HEK293 (cell line): ENCODE results near the gene PLAC1.

Source experiments
- CTCF ChIA-PET: fragments of 350-600 bp; formaldehyde crosslinking; extraction: SDS; loops from one replicate; lab custom pipeline; 2021; ENCODE audit warnings: antibody characterized with exemption; lab: Yijun Ruan, JAX
- POLR2A ChIA-PET: fragments of 300-600 bp; formaldehyde crosslinking; extraction: SDS; loops from one replicate; lab custom pipeline; 2020; ENCODE audit warnings: antibody characterized with exemption, inconsistent platforms; lab: Yijun Ruan, JAX
- H3K27ac ChIP-seq: fragments of 200-500 bp; sonication (Bioruptor generic); 2 replicates; pipeline ENCODE4 v1.5.1; 2014; ENCODE audit warnings: low read depth, low read length, control low read depth, inconsistent platforms; ENCODE audit errors: extremely low read depth
- H3K36me3 ChIP-seq, 2 experiments: fragments of 200-500 bp in 1 of 2; sonication (Bioruptor generic) in 1 of 2; 1 replicate in 1 of 2; 2 replicates in 1 of 2; pipeline ENCODE4 v1.5.1; 2014 to 2017; ENCODE audit warnings: inconsistent platforms in 2 of 2, low read length in 2 of 2; ENCODE audit not compliant: control insufficient read depth in 2 of 2, insufficient read depth in 1 of 2
- H3K4me1 ChIP-seq: fragments of 200-500 bp; sonication (Bioruptor generic); 2 replicates; pipeline ENCODE4 v1.5.1; 2014; ENCODE audit warnings: mild to moderate bottlenecking, low read length, inconsistent platforms; ENCODE audit not compliant: control insufficient read depth, insufficient read depth
- H3K4me3 ChIP-seq: 2 replicates; pipeline ENCODE4 v1.5.1; 2011; ENCODE audit warnings: low read depth, mild to moderate bottlenecking, control low read depth, low read length, moderate library complexity
- H3K9me3 ChIP-seq: fragments of 200-500 bp; sonication (Bioruptor generic); 2 replicates; pipeline ENCODE4 v1.5.1; 2014; ENCODE audit warnings: low read depth, low read length, inconsistent platforms; ENCODE audit not compliant: control insufficient read depth, insufficient read depth
- GLIS2 ChIP-seq: fragments of 450-650 bp; formaldehyde crosslinking; IDR thresholded peaks from 2 replicates; pipeline ENCODE4 v1.5.1; 2016; ENCODE audit warnings: missing biosample characterization, missing genetic modification characterization
- KLF1 ChIP-seq: fragments of 450-650 bp; formaldehyde crosslinking; IDR thresholded peaks from 2 replicates; pipeline ENCODE4 v1.5.1; 2016; ENCODE audit warnings: missing biosample characterization, missing genetic modification characterization
- KLF16 ChIP-seq: fragments of 450-650 bp; formaldehyde crosslinking; IDR thresholded peaks from 2 replicates; pipeline ENCODE4 v1.5.1; 2017; ENCODE audit warnings: missing biosample characterization, missing genetic modification characterization
- KLF8 ChIP-seq: fragments of 450-650 bp; formaldehyde crosslinking; IDR thresholded peaks from 2 replicates; pipeline ENCODE4 v1.5.1; 2016; ENCODE audit warnings: missing biosample characterization, missing genetic modification characterization
- SP7 ChIP-seq: fragments of 450-650 bp; formaldehyde crosslinking; IDR thresholded peaks from 2 replicates; pipeline ENCODE4 v1.5.1; 2016; ENCODE audit warnings: missing biosample characterization, missing genetic modification characterization
- TRIM28 ChIP-seq: IDR thresholded peaks from 2 replicates; pipeline ENCODE4 v1.6.1; 2011; ENCODE audit warnings: low read length, control low read depth, borderline replicate concordance
- ZBTB1 ChIP-seq: fragments of 450-650 bp; formaldehyde crosslinking; IDR thresholded peaks from 2 replicates; pipeline ENCODE4 v1.5.1; 2016; ENCODE audit warnings: missing biosample characterization, missing genetic modification characterization
- ZEB2 ChIP-seq: fragments of 450-650 bp; formaldehyde crosslinking; IDR thresholded peaks from 2 replicates; pipeline ENCODE4 v1.5.1; 2016; ENCODE audit warnings: missing biosample characterization, missing genetic modification characterization
- ZFHX2 ChIP-seq: fragments of 450-650 bp; formaldehyde crosslinking; conservative IDR thresholded peaks from 2 replicates; pipeline ENCODE4 v1.5.1; 2016; ENCODE audit warnings: missing biosample characterization, missing genetic modification characterization
- ZFP3 ChIP-seq: fragments of 450-650 bp; formaldehyde crosslinking; IDR thresholded peaks from 2 replicates; pipeline ENCODE4 v1.5.1; 2016; ENCODE audit warnings: low read depth, missing biosample characterization, missing genetic modification characterization
- ZNF10 ChIP-seq: fragments of 450-650 bp; formaldehyde crosslinking; IDR thresholded peaks from 2 replicates; pipeline ENCODE4 v1.5.1; 2017; ENCODE audit warnings: missing biosample characterization, missing genetic modification characterization
- ZNF112 ChIP-seq: fragments of 450-650 bp; formaldehyde crosslinking; IDR thresholded peaks from 2 replicates; pipeline ENCODE4 v1.5.0; 2017; ENCODE audit warnings: missing biosample characterization, missing genetic modification characterization
- ZNF146 ChIP-seq: fragments of 450-650 bp; formaldehyde crosslinking; IDR thresholded peaks from 2 replicates; pipeline ENCODE4 v1.5.1; 2016; ENCODE audit warnings: missing biosample characterization, missing genetic modification characterization
- ZNF175 ChIP-seq: fragments of 450-650 bp; formaldehyde crosslinking; IDR thresholded peaks from 2 replicates; pipeline ENCODE4 v1.5.1; 2016; ENCODE audit warnings: missing biosample characterization, missing genetic modification characterization
- ZNF2 ChIP-seq: fragments of 450-650 bp; formaldehyde crosslinking; IDR thresholded peaks from 2 replicates; pipeline ENCODE4 v1.5.1; 2016; ENCODE audit warnings: missing biosample characterization, missing genetic modification characterization
- ZNF292 ChIP-seq: fragments of 450-650 bp; formaldehyde crosslinking; IDR thresholded peaks from 2 replicates; pipeline ENCODE4 v1.5.1; 2016; ENCODE audit warnings: low read depth, missing biosample characterization, missing genetic modification characterization, borderline replicate concordance
- ZNF311 ChIP-seq: fragments of 450-650 bp; formaldehyde crosslinking; IDR thresholded peaks from 2 replicates; pipeline ENCODE4 v1.5.1; 2017; ENCODE audit warnings: missing biosample characterization, missing genetic modification characterization, borderline replicate concordance
- ZNF354C ChIP-seq: fragments of 450-650 bp; formaldehyde crosslinking; IDR thresholded peaks from 2 replicates; pipeline ENCODE4 v1.5.1; 2016; ENCODE audit warnings: missing biosample characterization, missing genetic modification characterization, low read depth, borderline replicate concordance
- ZNF404 ChIP-seq: fragments of 450-650 bp; formaldehyde crosslinking; IDR thresholded peaks from 2 replicates; pipeline ENCODE4 v1.5.1; 2017; ENCODE audit warnings: missing biosample characterization, missing genetic modification characterization
- ZNF501 ChIP-seq: fragments of 450-650 bp; formaldehyde crosslinking; IDR thresholded peaks from 2 replicates; pipeline ENCODE4 v1.5.1; 2016; ENCODE audit warnings: missing biosample characterization, missing genetic modification characterization
- ZNF521 ChIP-seq: fragments of 450-650 bp; formaldehyde crosslinking; IDR thresholded peaks from 2 replicates; pipeline ENCODE4 v1.5.1; 2017; ENCODE audit warnings: missing biosample characterization, mild to moderate bottlenecking, missing genetic modification characterization
- ZNF596 ChIP-seq: fragments of 450-650 bp; IDR thresholded peaks from 2 replicates; pipeline ENCODE4 v1.5.0; 2018; ENCODE audit warnings: missing biosample characterization, mild to moderate bottlenecking, missing genetic modification characterization, moderate library complexity
- ZNF677 ChIP-seq: fragments of 450-650 bp; IDR thresholded peaks from 2 replicates; pipeline ENCODE4 v1.5.0; 2018; ENCODE audit warnings: missing biosample characterization, mild to moderate bottlenecking, missing genetic modification characterization, moderate library complexity
- ZNF776 ChIP-seq: fragments of 450-650 bp; formaldehyde crosslinking; IDR thresholded peaks from 2 replicates; pipeline ENCODE4 v1.5.0; 2017; ENCODE audit warnings: missing biosample characterization, missing genetic modification characterization, borderline replicate concordance
- ZNF792 ChIP-seq: fragments of 450-650 bp; formaldehyde crosslinking; IDR thresholded peaks from 2 replicates; pipeline ENCODE4 v1.5.1; 2016; ENCODE audit warnings: missing biosample characterization, missing genetic modification characterization
- ZNF837 ChIP-seq: fragments of 450-650 bp; formaldehyde crosslinking; IDR thresholded peaks from 2 replicates; pipeline ENCODE4 v1.5.1; 2016; ENCODE audit warnings: missing biosample characterization, missing genetic modification characterization
- ZSCAN30 ChIP-seq: fragments of 450-650 bp; IDR thresholded peaks from 2 replicates; pipeline ENCODE4 v1.5.1; 2018; ENCODE audit warnings: missing biosample characterization, mild to moderate bottlenecking, missing genetic modification characterization, moderate library complexity
- ZSCAN5A ChIP-seq: fragments of 450-650 bp; formaldehyde crosslinking; IDR thresholded peaks from 2 replicates; pipeline ENCODE4 v1.5.1; 2016; ENCODE audit warnings: missing biosample characterization, missing genetic modification characterization
- TF ChIP-seq, protein P1 (sequence below): fragments of 450-650 bp; formaldehyde crosslinking; IDR thresholded peaks from 2 replicates; pipeline ENCODE4 v1.5.1; 2017; ENCODE audit warnings: missing biosample characterization, missing genetic modification characterization

The PLAC1 gene

DNA sequence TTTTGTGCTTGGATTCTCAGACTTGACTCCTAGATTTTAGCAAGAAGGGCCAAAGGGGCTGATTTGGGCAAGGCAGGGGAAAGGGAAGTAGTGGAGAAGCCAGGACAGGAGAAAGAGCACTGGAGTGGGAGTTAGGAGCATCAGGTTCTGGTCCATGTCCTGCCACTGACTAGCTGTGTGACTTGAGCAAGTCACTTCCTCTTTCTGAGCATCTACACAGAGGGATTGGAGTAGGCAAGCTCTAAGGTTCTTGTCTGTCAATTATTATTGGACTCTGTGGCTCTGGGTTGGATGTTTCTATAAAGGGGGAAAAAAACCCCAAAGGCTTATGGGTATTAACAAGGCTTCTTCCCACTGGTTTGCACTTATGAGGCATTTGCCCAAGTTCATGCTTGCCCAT, 24.4 kb downstream of the PLAC1 start (continued):
- TF ChIP-seq KLF8 (tag by site-specific recombination) (no peak), ZNF146 (tag by site-specific recombination) (no peak), ZFP3 (tag by site-specific recombination) (no peak), ZEB2 (tag by site-specific recombination) (no peak), ZNF311 (tag by site-specific recombination) (no peak)

DNA sequence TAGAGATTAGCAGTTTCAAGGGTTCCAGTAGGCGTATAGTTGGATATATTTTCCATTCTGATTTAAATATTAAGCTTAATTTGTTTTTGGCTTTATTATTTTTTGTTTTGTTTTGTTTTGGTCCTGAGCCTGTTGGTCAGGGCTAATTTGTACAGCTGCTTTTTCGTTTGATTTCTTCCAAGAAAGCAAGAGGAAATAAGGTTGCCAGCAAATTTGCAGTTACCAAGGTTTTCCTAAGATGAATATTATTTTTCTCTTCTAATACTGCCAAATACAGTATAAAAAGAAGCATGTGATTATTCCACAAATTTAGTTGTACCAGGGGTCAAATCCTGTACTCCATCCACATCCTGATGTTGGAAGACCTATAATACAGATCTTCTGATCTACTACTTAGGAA, 24.9 kb downstream of the PLAC1 start:
- no peaks in the 10 kb centered on the region for H3K36me3 ChIP-seq
- ChIA-PET CTCF (no interaction called here), POLR2A (no interaction called here)
- TF ChIP-seq ZNF354C (tag by site-specific recombination) (no peak), ZSCAN30 (tag by site-specific recombination) (no peak), ZNF596 (tag by site-specific recombination) (no peak), KLF16 (tag by site-specific recombination) (no peak), ZNF404 (tag by site-specific recombination) (no peak), TRIM28 (no peak), ZNF2 (tag by site-specific recombination) (no peak), KLF1 (tag by site-specific recombination) (no peak), ZNF112 (tag by site-specific recombination) (no peak), ZNF776 (tag by site-specific recombination) (no peak), ZNF175 (tag by site-specific recombination) (no peak), ZSCAN5A (tag by site-specific recombination) (no peak), GLIS2 (no peak), ZNF792 (tag by site-specific recombination) (no peak), ZNF677 (tag by site-specific recombination) (no peak), ZNF292 (no peak)
- TF ChIP-seq, protein P1, sequence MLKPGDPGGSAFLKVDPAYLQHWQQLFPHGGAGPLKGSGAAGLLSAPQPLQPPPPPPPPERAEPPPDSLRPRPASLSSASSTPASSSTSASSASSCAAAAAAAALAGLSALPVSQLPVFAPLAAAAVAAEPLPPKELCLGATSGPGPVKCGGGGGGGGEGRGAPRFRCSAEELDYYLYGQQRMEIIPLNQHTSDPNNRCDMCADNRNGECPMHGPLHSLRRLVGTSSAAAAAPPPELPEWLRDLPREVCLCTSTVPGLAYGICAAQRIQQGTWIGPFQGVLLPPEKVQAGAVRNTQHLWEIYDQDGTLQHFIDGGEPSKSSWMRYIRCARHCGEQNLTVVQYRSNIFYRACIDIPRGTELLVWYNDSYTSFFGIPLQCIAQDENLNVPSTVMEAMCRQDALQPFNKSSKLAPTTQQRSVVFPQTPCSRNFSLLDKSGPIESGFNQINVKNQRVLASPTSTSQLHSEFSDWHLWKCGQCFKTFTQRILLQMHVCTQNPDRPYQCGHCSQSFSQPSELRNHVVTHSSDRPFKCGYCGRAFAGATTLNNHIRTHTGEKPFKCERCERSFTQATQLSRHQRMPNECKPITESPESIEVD (tag by site-specific recombination), result no peak
- H3K4me1 ChIP-seq, result no peaks in the 10 kb centered on the region
- H3K9me3 ChIP-seq, result no peaks in the 10 kb centered on the region; the same call in 1 of the 2 replicates
- H3K27ac ChIP-seq, result no peak overlapping the region
- H3K4me3 ChIP-seq, result no peak overlapping the region

DNA sequence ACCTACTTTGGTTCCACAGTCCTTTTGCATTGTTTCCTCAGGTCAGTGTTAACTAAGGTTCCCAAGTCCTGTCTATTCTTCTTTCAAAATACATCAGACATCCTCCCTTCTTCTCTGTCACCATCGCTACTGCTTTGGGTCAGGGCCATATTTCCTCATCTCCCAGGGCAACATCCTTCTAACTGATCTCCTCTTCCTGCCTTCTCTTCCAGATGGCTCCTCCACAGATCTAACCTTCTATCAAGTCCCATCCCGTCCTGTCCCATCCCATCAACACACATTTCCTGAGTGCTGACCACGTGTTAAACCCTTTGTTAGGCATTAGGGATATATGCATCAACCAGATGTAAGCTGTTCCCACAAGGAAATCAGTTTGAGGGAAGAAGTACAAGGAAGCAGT, 25.9 kb downstream of the PLAC1 start:
- Histone ChIP-seq H3K4me3 (no peak overlapping the region), H3K9me3 (no peaks in the 10 kb centered on the region; the same call in 1 of the 2 replicates), H3K27ac (no peak overlapping the region), H3K4me1 (no peaks in the 10 kb centered on the region), H3K36me3 (no peaks in the 10 kb centered on the region)
- TF ChIP-seq ZFHX2 (tag by site-specific recombination) (no peak), SP7 (tag by site-specific recombination) (no peak), ZNF10 (tag by site-specific recombination) (no peak), ZBTB1 (tag by site-specific recombination) (no peak), ZNF501 (tag by site-specific recombination) (no peak), ZNF837 (tag by site-specific recombination) (no peak), ZNF521 (no peak)
- POLR2A ChIA-PET, result no interaction called here
- CTCF ChIA-PET, result no interaction called here
